ENCODE data around the gene DENND5A.

- TF ChIP-seq POLR2A (IDR thresholded peaks at IDR 0.05) (no peak), CTCF (IDR thresholded peaks at IDR 0.05) (no peak)
Observed at GRCh38 chr11:9267680-9268079, 2.5 kb upstream of the DENND5A start.

All from right lobe of liver (tissue), 4 donors.